Stimulated activated naive CD8-positive, alpha-beta T cell treated with anti-CD3 and anti-CD28 coated beads, Interleukin-15, amount 100 ng/mL, for 72 hours (primary cell): ENCODE measurements around the gene FRRS1.

Experiments
- ATAC-seq: fragments of 150-1000 bp; cut with Tn5 transposase; 2 replicates; pipeline ENCODE4 v1.10.0; 2021; ENCODE audit warnings: mild to moderate bottlenecking, moderate library complexity
- DNase-seq, 2 donors: peaks; one replicate each; pipeline ENCODE4 v3.0.0; 2021 to 2022
- H3K27ac Mint-ChIP-seq, 2 donors: one replicate each; pipeline ENCODE4 v1.8.0; 2022; ENCODE audit warnings: mild to moderate bottlenecking in 2 of 2, mixed read lengths in 2 of 2, moderate library complexity in 2 of 2
- H3K27me3 Mint-ChIP-seq: one replicate; pipeline ENCODE4 v1.8.0; 2022; ENCODE audit warnings: mixed read lengths
- H3K4me1 Mint-ChIP-seq: one replicate; pipeline ENCODE4 v1.8.0; 2022; ENCODE audit warnings: mild to moderate bottlenecking, mixed read lengths
- H3K4me3 Mint-ChIP-seq, 2 donors: one replicate each; pipeline ENCODE4 v1.8.0; 2022; ENCODE audit warnings: mild to moderate bottlenecking in 2 of 2, mixed read lengths in 2 of 2, moderate library complexity in 1 of 2
- H3K9me3 Mint-ChIP-seq, 2 donors: one replicate each; pipeline ENCODE4 v1.8.0; 2022; ENCODE audit warnings: mixed read lengths in 2 of 2

Gene FRRS1

DNA sequence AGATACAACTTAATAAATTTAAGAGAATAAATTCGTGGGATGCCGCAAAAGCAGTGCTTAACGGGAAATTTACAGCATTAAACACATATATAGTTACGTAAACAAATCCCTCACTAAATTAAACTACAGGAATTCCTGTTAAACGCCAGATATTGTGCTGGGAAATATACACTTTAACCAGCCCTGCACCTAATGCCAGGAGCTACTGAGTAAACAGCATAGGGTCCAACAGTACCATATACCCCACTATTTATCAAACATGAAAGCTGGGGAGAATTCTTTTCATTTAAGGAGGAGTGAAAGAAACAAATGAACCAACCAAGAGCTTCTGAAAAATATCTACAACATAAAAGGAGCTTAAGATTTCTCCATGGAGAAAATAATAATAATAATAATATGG, 11.7 kb downstream of the FRRS1 start:
- Mint-ChIP-seq H3K4me1 (peaks cover 50% of the 10 kb centered on the region), H3K27ac (no peak overlapping the region), H3K4me3 (no peak overlapping the region), H3K9me3 (peaks cover 0 to 7% of the 10 kb centered on the region in 2 donors), H3K27me3 (no peaks in the 10 kb centered on the region)
- ATAC-seq (no peak), DNase-seq (no peak)

DNA sequence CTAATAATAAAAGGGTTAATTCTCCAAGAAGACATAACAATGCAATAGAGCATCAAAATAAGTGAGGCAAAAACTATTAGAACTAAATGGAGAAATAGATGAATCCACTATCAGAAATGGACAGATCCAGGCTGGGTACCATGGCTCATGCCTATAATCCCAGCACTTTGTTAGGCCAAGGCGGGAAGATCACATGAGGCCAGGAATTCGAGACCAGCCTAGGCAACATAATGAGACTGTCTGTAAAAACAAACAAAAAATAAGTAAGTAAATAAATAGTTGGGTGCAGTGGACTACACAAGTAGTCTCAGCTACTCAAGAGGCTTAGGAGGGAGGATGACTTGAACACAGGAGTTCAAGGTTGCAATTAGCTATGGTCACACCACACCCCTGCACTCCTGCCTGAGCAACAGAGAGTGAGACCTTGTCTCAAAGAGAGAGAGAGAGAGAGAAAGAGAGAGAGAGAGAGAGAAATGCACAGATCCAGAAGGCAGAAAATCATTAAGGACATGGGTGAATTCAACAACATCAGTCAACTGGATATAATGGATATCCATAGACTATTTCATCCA, 12.3 kb downstream of the FRRS1 start:
- no peak for ATAC-seq
- no peak overlapping the region for H3K27ac Mint-ChIP-seq
- peaks cover 50% of the 10 kb centered on the region for H3K4me1 Mint-ChIP-seq
- DNase-seq = no peak
- no peak overlapping the region for H3K4me3 Mint-ChIP-seq
- no peaks in the 10 kb centered on the region for H3K27me3 Mint-ChIP-seq
- peaks cover 0 to 4% of the 10 kb centered on the region in 2 donors for H3K9me3 Mint-ChIP-seq

DNA sequence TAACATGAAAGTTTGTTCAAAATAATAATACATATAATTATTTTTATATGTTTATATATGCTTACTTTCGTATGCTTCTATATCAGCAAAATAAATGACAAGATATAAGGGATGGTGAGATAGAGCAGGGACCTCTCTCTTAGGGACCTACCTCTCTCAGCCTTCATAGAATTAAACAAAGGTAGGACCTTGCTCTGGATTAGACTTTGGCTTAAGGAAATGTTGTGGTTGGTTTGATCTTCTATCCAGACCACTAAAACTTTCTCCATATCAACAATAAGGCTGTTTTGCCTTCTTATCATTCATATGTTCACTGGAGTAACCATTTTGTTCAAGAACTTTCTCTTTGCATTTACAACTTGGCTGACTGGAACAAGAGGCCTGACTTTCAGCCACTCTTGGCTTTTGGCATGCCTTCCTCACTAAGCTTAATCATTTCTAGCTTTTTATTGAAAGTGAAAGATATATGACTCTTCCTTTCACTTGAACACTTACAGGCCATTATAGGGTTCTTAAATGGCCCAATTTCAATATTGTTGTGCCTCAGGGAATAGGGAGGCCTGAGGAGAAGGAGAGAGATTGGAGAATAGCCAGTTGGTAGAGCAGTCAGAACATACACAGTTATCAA, 14.4 kb downstream of the FRRS1 start:
- Mint-ChIP-seq H3K9me3 (no peaks in the 10 kb centered on the region), H3K27me3 (no peaks in the 10 kb centered on the region), H3K27ac (no peak overlapping the region), H3K4me1 (peaks cover 37% of the 10 kb centered on the region), H3K4me3 (peak overlapping the region in 1 of 2 donors; percentile 11)
- peak; percentile 85 for ATAC-seq
- peak in 1 of 2 donors; percentile 31 for DNase-seq

DNA sequence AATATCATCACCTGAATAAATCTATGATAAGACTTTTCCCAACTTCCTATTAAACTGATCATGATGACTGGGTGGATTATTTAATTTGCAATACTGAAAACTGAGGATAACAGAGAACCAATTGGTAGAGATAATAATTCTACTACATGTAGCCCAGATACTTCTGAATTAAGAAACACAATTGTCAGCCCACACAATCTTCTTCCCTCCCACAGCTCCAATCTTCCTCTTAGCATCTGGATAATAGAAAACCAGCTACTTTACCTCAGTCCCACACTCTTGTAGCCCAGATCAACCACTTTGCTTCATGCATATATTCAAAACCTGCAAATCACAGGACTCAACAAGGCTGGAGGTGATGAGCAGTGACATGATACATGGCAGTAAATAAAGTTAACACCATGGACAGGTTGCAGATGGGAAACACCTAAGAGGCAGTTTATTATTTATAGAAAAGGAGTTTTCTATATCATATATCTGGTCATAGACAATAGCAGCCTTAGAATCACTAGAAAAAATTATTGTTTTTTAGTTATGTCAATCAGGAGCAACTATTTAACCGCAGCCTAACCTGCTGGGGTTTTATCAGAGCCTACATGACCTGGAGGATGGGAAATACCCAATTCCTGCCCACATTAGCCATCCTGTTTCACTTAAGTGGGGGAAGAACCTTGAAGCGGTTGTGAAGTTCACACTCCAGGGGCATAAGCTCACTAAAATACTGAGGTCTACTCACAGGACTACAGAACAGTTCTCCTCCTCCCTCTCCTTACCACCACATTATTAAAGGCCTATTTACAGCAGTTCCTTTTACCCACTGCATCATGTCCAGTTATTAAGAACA, 16.7 kb downstream of the FRRS1 start:
- no peaks in the 10 kb centered on the region for H3K9me3 Mint-ChIP-seq
- ATAC-seq = peak; percentile 89
- no peaks in the 10 kb centered on the region for H3K27me3 Mint-ChIP-seq

DNA sequence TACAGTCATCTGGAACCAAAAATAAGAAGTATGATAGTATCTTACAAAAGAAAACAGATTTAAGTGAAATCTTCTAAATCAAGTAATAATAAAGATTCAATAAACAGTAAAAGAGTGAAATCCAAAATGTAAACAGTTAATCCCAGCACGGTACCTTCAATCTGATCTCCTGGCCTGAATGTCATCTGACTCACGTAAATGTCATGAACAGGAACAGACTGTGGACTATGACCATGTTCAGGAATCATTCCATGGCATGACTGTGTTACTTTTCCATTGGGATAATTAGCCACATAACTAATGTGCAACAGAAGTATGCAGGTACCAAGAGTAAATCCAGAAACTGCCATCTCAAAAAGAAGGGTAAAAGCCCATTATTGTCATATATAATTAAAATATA, 18.0 kb downstream of the FRRS1 start:
- Mint-ChIP-seq H3K4me1 (peaks cover 37% of the 10 kb centered on the region), H3K27ac (no peak overlapping the region), H3K4me3 (no peak overlapping the region), H3K27me3 (no peaks in the 10 kb centered on the region), H3K9me3 (no peaks in the 10 kb centered on the region)
- ATAC-seq (no peak), DNase-seq (no peak)

More for the DNA sequence above, 16.7 kb downstream of the FRRS1 start:
- peak in 1 of 2 donors; percentile 28 for DNase-seq
- Mint-ChIP-seq H3K4me1 (peaks cover 37% of the 10 kb centered on the region), H3K4me3 (peak overlapping the region in 1 of 2 donors; percentile 44), H3K27ac (no peak overlapping the region)

DNA sequence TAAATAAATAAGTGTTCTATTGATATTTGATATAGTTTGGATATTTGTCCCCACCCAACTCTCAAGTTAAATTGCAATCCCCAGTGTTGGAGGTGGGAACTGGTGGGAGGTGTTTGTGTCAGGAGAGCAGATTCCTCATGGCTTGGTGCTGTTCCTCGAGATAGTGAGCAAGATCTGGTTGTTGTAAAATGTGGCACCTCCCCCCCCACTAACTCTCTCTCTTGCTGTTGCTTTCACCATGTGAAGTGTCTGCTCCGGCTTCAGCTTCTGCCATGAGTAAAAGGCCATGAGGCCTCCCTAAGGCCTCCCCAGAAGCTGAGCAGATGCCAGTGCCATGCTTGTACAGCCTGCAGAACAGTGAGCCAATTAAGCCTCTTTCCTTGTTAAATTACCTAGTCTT, 20.8 kb downstream of the FRRS1 start:
- Mint-ChIP-seq H3K4me1 (peaks cover 19% of the 10 kb centered on the region), H3K9me3 (no peaks in the 10 kb centered on the region), H3K4me3 (no peak overlapping the region), H3K27ac (no peak overlapping the region), H3K27me3 (no peaks in the 10 kb centered on the region)
- ATAC-seq = no peak
- DNase-seq = no peak

DNA sequence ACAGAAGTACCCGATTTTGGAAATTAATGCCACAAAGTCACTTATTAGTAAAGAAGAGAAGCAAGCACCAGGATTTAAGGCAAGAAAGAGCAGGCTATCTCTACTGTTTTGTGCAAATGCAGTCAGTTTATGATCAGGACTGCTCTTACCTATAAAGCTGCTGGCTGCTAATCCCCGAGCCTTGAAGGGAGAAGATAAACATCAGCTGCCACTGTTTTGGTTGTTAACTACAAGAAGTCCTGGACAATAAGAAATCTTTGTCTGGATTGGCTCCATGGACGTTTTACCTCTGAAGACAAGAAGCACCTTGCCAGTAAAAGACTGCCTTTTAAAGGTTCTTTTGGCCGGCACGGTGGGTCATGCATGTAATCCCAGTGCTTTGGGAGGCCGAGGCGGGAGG, 21.4 kb downstream of the FRRS1 start:
- no peak overlapping the region for H3K27ac Mint-ChIP-seq
- H3K4me1 Mint-ChIP-seq = peaks cover 12% of the 10 kb centered on the region

DNA sequence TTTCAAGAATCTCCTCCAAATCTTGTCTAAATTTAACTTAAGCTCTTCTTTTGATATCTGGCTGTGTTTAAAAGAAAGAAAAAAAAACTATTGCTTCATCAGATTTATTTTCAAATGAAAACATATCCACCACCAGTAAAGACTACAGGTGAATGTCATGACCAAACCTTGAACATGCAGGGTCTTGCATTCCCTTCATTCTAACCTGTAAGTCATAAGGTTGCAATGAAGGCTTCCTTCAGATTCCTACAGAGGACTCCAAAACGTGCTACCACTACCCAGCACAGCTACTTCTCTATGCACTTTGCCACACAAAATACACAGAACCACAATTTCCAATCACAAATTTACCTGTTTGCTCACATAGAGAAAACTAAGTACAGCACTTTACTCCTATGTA, 26.3 kb downstream of the FRRS1 start:
- Mint-ChIP-seq H3K27ac (no peak overlapping the region), H3K9me3 (no peaks in the 10 kb centered on the region), H3K27me3 (no peaks in the 10 kb centered on the region), H3K4me3 (no peak overlapping the region), H3K4me1 (no peaks in the 10 kb centered on the region)
- DNase-seq (no peak), ATAC-seq (no peak)

More for the DNA sequence above, 21.4 kb downstream of the FRRS1 start:
- H3K9me3 Mint-ChIP-seq = no peaks in the 10 kb centered on the region
- no peak overlapping the region for H3K4me3 Mint-ChIP-seq
- no peaks in the 10 kb centered on the region for H3K27me3 Mint-ChIP-seq
- no peak for DNase-seq
- ATAC-seq = no peak

DNA sequence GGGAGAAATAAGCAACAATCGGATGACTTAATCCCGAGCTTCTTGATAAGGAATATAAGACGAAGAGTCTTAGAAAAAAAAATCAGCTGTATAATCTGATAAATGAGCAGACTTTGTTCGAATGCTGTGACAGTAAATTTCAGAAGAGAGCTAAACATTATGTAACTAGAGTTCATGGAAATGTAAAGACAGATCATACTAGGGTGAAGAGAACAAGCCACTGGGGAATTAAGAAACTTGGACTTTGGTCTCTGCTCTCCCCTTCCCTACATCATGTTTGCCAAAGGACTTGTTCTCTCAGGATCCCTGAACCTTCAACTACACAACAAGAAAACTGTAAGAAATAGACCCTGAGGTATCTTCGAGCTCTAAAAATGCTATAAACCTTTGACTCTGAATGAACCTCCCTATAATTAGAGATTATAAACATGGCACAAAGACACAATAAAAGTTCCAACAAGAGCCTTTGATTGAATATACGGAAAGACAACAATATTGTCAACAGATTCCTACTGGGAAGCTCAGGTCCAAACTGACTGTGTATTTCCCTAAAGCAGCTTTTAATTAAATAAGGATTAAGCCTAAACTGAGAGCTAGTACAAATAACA, 27.5 kb downstream of the FRRS1 start:
- no peaks in the 10 kb centered on the region for H3K9me3 Mint-ChIP-seq
- H3K27me3 Mint-ChIP-seq = no peaks in the 10 kb centered on the region
- ATAC-seq (no peak), DNase-seq (no peak)
- no peaks in the 10 kb centered on the region for H3K4me1 Mint-ChIP-seq
- H3K27ac Mint-ChIP-seq = no peak overlapping the region
- no peak overlapping the region for H3K4me3 Mint-ChIP-seq

DNA sequence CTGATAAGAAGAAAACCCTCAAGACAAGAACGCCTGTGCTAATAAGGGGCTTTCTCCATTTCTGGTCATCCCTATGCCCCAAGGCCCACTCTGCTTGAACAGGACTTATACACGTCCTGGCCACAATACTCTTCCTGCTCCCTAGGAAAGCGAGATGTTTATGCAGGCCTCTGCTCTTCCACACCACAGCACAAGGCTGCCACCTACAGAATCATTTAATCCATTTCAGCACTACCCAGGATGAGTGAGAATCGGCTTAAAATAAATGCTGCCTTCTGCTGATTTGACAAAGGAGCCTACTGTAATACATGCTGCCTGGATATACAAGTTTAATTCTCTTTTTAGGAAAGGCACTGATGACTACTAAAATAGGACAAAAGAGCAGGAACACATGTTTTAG, 29.4 kb downstream of the FRRS1 start:
- ATAC-seq (peak; percentile 46), DNase-seq (no peak)
- no peak overlapping the region for H3K27ac Mint-ChIP-seq
- H3K9me3 Mint-ChIP-seq = no peaks in the 10 kb centered on the region
- no peaks in the 10 kb centered on the region for H3K4me1 Mint-ChIP-seq
- H3K4me3 Mint-ChIP-seq = no peak overlapping the region
- H3K27me3 Mint-ChIP-seq = no peaks in the 10 kb centered on the region

DNA sequence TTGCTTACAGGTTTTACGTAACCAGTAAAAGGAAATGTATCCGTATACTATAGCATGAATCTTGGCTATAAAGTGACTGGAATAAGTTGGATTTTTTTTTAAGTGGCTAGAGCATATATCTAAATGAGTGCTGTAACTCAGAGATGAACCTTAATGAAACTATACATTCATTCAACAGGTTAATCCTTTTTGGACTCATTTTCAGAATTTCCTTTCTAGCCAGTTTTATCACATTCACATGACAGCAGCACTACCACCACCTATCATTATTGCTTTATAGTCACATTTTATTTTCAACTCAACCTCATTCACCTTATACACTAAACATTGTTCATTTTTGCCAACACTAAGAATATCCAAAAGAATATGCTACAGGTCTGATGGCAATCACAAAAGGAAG, 30.6 kb downstream of the FRRS1 start:
- no peak for ATAC-seq
- Mint-ChIP-seq H3K4me3 (no peak overlapping the region), H3K4me1 (no peaks in the 10 kb centered on the region), H3K9me3 (no peaks in the 10 kb centered on the region), H3K27me3 (no peaks in the 10 kb centered on the region), H3K27ac (no peak overlapping the region)
- DNase-seq = no peak

DNA sequence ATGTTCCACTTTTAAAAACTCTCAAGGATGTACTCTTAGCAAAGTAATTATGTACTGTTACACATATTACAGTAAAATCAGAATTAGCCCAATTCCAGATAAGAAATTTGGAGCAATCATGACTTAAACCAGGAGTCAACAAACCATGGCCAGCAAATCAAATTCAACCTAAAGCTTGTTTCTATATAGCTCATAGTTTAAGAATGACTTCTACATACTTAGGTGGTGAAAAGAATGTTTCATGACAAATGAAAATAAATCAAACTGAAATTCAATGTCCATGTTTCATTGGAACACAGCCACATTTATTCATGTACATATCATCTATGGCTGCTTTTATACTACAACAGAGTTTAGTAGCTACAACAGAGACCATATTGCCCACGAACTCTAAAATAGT, 35.1 kb downstream of the FRRS1 start:
- ATAC-seq = no peak

DNA sequence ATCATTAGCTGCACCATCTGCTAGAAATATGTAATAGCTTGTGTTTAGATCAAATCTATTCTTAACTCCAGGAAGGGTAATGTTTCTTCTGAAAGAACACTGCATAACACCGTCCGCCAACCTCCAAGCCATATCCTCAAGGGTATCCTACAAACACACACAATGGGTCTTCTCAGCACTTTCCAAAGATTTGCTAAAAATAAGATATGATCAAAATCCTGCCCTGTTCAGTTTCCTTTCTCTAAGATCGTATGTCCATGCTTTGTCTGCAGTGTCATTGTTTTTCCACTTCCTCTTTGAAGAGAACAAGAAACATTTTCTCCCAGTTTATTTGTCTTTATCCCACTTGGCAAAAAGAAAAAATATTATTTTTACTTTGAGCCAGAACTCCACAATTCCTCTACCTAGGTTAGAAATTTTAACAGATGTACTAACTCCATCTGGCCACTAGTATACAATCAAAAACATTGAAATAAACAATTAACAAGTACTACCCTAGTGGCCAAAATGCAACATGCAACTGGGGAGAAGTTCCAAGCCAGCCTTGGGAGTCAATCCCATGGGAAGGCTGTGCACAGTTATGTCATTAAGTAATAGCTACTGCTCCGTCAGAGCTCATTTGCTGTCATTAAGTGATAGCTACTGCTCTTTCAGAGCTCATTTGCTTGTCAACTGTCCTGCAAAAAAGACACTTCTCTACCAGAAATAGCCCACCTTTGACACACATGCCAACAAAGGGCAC, 37.8 kb downstream of the FRRS1 start:
- no peak for DNase-seq

More for the DNA sequence above, 35.1 kb downstream of the FRRS1 start:
- Mint-ChIP-seq H3K9me3 (no peaks in the 10 kb centered on the region), H3K27ac (no peak overlapping the region), H3K27me3 (no peaks in the 10 kb centered on the region), H3K4me1 (no peaks in the 10 kb centered on the region), H3K4me3 (no peak overlapping the region)
- no peak for DNase-seq

DNA sequence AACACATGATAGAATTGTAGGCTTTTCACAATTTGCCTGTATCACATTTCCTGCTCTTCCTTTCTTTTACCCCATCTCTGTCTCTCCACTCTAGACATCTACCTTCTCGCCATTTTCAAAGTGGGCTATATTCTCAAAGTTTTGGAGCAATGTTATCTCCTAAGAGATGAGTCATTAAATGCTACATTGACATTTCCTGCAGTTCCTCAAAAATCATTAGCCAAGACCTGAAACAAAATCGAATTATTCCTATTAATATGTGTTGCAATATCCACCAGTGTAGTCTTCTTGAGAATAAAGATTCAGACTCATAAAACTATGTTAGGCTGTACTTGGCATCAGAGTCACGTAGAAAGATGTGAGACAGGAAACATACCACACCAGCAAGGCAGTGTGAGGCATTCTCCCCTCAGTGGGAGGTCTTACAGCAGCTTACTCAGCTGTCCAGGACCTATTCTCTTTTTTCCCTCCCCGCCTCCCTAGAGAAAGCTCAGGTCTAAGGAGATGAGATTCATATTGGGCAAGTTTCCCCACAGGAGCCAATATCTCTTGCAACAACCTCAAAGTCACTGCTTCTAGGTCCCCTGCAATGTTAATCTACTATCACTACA, 38.8 kb downstream of the FRRS1 start:
- DNase-seq = no peak
- Mint-ChIP-seq H3K4me3 (no peak overlapping the region), H3K27ac (no peak overlapping the region), H3K27me3 (no peaks in the 10 kb centered on the region), H3K4me1 (no peaks in the 10 kb centered on the region), H3K9me3 (no peaks in the 10 kb centered on the region)
- no peak for ATAC-seq

More for the DNA sequence above, 37.8 kb downstream of the FRRS1 start:
- Mint-ChIP-seq H3K4me3 (no peak overlapping the region), H3K27ac (no peak overlapping the region), H3K9me3 (no peaks in the 10 kb centered on the region), H3K4me1 (no peaks in the 10 kb centered on the region), H3K27me3 (no peaks in the 10 kb centered on the region)
- no peak for ATAC-seq

DNA sequence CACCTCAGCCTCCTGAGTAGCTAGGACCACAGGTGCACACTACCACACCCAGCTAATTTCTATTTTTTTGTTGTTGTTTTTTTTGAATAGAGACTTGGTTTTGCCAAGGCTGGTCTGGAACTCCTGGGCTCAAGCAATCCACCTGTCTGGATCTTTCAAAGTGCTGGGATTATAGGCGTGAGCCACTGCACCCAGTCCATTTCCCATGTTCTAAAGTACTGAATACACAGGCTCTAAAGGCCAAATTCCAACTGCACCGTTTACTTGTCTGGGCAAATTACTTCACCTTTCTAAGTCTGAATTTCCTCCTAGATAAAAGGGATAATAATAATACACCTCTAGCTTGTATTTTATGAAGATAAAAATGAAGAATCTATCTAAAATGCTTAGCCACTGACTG, 39.6 kb downstream of the FRRS1 start:
- Mint-ChIP-seq H3K9me3 (no peaks in the 10 kb centered on the region), H3K4me1 (no peaks in the 10 kb centered on the region), H3K27me3 (no peaks in the 10 kb centered on the region), H3K4me3 (no peak overlapping the region), H3K27ac (no peak overlapping the region)
- DNase-seq (no peak), ATAC-seq (no peak)
